Measurements from ENCODE around the gene IVD.

Gene IVD

DNA sequence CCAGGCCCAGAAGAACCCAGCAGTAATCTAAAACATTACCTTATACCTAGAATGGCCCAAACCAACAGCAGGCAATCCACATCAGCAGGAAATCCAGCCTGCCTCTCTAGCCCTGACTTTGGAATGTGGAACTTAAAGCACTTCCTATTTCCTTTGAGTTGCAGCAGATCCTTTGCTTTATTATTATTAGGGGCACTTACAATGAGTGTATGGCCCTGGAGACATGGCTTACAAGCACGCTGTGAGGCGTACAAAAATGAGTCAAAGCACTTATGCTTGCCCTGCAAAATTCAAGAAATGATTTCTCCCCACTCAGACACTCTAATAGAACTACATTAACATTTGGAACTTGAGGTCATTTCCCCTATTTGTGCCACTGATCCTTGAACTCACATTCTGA, 32.6 kb upstream of the IVD start:
- no peak for DNase-seq (ENCODE audit: extremely low read depth in 1 of 2, low read depth in 1 of 2)

- DNase-seq (ENCODE audit: extremely low read depth in 1 of 2, low read depth in 1 of 2) = no peak
Measured at GRCh38 chr15:40377606-40378005, 28.0 kb upstream of the IVD start.

GRCh38 chr15:40379374-40379773, 26.2 kb upstream of the IVD start:
- DNase-seq (ENCODE audit: extremely low read depth in 1 of 2, low read depth in 1 of 2) = no peak

DNA sequence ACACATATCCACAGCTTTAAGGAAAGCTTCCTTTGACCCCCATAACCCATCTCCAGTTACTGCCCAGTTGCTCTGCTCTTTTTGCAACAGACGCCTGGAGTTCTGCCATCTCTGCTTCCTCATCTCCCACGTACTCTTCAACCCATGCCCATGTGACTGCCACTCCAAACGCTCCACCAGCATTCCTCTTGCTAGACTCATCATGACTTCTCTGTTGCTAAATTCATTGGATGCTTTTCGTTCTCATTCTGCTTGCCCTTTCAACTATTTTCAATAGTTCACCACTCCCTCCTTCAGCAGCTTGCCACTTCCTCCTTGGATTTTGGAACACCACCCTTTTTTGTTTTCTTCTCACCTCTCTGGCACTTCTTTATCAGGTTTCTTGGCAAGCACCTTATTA, 25.7 kb upstream of the IVD start:
- no peak for DNase-seq (ENCODE audit: extremely low read depth in 1 of 2, low read depth in 1 of 2)

DNA sequence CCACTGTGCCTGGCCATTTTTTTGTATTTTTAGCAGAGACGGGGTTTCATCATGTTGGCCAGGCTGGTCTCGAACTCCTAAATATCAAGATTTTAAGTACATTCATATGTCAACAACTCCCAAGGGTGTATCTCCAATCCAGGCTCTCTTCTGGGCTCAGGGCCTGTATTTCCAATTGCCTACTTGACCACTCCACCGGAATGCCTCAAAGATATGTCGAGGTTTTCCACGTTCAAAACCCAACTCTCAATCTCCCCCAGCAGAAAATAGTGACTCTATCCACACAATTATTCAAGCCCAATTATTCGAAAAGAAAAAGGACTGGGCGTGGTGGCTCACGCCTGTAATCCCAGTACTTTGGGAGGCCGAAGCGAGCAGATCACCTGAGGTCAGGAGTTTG, 25.0 kb upstream of the IVD start:
- DNase-seq (ENCODE audit: extremely low read depth in 1 of 2, low read depth in 1 of 2) = no peak

DNA sequence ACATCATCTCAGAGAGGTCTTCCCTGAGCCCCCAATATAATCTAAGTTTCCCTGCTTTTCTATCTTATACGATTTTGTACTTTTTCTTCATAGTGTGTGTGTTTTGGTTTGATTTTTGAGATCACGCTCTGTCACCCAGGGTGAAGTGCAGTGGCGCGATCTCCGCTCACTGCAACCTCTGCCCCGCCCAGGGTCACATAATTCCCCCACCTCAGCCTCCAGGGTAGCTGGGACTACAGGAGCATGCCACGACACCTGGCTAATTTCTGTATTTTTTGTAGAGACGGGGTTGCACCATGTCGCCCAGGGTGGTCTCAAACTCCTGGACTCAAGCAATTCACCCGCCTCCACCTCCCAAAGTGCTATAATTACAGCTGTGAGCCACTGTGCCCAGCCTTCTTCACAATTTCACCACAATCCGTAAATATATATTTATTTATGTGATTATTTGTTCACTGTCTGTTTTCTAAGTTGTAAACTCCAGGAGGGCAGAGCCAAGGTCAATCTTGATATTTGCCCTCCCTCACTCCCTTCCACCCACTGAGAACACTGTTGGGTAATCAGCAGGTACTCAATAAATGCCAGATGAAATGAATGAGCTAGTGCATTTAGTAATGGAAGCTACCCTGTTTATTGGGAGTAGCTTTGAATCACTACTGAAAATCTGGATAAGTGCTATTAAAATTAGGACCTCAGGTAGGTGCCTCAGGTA, 23.6 kb upstream of the IVD start:
- no peak for DNase-seq (ENCODE audit: extremely low read depth in 1 of 2, low read depth in 1 of 2)

- DNase-seq (ENCODE audit: extremely low read depth in 1 of 2, low read depth in 1 of 2) = peak; percentile 73 to 89
Measured at GRCh38 chr15:40382580-40383456, 22.8 kb upstream of the IVD start, which contains the start of gene KNSTRN. TSS of gene KNSTRN (plus strand) at chr15:40382721. CDS start at chr15:40382836, 115 bp downstream.

DNA sequence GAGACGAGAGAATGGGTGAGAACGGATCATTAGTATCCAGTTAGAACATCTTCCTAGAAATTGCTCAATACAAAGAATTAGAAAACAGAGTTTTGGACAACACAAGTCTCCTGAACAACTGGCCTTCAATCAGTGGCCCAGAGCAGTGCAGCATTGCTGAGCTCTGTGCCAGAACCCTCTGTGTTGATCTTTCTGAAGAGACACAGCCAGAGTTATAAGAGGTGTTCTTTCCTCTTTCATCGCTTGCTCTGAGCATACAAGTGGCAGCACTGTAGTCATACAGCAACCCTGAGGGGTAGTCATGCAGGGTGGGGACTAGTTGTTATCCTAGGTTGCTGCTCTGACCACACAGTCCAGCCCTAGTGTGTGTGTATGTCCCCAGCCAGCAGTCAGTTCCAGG, 19.1 kb upstream of the IVD start:
- no peak for DNase-seq (ENCODE audit: extremely low read depth in 1 of 2, low read depth in 1 of 2)

- DNase-seq (ENCODE audit: extremely low read depth in 1 of 2, low read depth in 1 of 2) = no peak
Measured at GRCh38 chr15:40388941-40389823, 16.4 kb upstream of the IVD start.

GRCh38 chr15:40389824-40390595, 15.6 kb upstream of the IVD start:
- no peak for DNase-seq (ENCODE audit: extremely low read depth in 1 of 2, low read depth in 1 of 2)

GRCh38 chr15:40392986-40393948, 12.3 kb upstream of the IVD start:
- no peak for DNase-seq (ENCODE audit: extremely low read depth in 1 of 2, low read depth in 1 of 2)

GRCh38 chr15:40397688-40398412, 7.7 kb upstream of the IVD start:
- no peak for DNase-seq (ENCODE audit: extremely low read depth in 1 of 2, low read depth in 1 of 2)

GRCh38 chr15:40398413-40398873, 7.2 kb upstream of the IVD start:
- DNase-seq (ENCODE audit: extremely low read depth in 1 of 2, low read depth in 1 of 2) = no peak

DNA sequence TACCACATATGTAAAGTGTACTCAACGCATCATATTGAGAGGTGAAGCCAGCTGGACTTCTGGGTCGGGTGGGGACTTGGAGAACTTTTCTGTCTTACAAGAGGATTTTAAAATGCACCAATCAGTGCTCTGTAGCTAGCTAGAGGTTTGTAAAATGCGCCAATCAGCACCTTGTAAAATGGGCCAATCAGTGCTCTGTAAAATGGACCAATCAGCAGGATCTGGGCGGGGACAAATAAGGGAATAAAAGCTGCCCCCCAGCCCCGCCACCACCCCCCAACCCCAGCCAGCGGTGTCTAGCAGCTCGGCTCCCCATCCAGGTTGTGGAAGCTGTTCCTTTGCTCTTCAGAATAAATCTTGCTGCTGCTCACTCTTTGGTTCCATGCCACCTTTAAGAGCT, 6.2 kb upstream of the IVD start:
- DNase-seq (ENCODE audit: extremely low read depth in 1 of 2, low read depth in 1 of 2) = no peak

DNA sequence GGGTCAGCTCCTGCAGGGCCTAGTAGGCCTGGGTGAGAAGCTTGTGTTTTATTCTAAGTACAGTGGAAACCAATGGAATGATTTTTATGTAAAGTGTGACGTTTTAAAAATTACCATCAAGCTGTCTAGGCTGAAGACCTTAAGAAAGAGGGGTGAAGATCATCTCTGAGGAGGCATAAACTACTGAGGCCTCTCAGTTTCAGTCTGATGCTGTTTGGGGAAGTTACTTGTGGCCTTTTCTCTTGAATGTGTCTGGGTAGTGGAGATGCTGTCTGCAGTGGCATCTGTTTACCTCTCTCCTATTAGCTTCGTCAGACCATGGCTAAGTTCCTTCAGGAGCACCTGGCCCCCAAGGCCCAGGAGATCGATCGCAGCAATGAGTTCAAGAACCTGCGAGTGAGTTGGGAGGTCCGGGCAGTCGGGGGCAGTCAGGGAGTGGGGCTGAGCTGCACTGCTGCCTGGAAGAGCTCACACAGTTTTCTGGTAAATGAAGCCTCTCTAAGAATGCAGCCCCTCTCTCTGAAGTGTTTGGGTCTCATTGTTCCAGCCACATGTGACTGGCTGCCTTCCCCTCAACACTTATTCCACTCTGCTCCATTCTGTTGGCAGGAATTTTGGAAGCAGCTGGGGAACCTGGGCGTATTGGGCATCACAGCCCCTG, 1.9 kb downstream of the IVD start:
- no peak for DNase-seq (ENCODE audit: extremely low read depth in 1 of 2, low read depth in 1 of 2)

- no peak for DNase-seq (ENCODE audit: extremely low read depth in 1 of 2, low read depth in 1 of 2)
Measured at GRCh38 chr15:40409366-40409765, 3.8 kb downstream of the IVD start.

DNA sequence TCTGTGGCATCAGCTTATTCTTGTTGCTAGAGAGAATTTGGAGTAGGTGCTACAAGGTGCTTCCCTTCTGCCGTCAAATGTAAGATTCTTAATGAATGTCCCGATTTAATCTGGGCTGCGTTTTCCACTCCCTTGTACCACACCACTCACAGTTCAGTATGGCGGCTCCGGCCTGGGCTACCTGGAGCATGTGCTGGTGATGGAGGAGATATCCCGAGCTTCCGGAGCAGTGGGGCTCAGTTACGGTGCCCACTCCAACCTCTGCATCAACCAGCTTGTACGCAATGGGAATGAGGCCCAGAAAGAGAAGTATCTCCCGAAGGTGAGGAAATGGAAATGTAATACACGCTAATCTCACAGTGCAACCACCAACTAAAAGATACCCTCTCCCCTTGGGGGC, 4.9 kb downstream of the IVD start:
- no peak for DNase-seq (ENCODE audit: extremely low read depth in 1 of 2, low read depth in 1 of 2)
